PC-3 (cell line): ENCODE measurements around the gene SH3BP5L.

Source experiments
- EZH2 ChIP-seq: fragments of 300-600 bp; sonication (generic); IDR thresholded peaks from one replicate; pipeline ENCODE4 v1.6.1; 2017; ENCODE audit warnings: antibody characterized with exemption, mild to moderate bottlenecking, low read length; ENCODE audit not compliant: unreplicated experiment
- EZH2phosphoT487 ChIP-seq: fragments of 300-600 bp; sonication (generic); IDR thresholded peaks from 2 replicates; pipeline ENCODE4 v1.6.1; 2018; ENCODE audit warnings: mild to moderate bottlenecking, antibody characterized with exemption, low read length, borderline replicate concordance
- TF ChIP-seq, protein P1 (sequence below): fragments of 300-600 bp; sonication (generic); conservative IDR thresholded peaks from 2 replicates; pipeline ENCODE4 v1.5.1; 2017; ENCODE audit warnings: antibody characterized with exemption, low read depth, mild to moderate bottlenecking, low read length

DNA sequence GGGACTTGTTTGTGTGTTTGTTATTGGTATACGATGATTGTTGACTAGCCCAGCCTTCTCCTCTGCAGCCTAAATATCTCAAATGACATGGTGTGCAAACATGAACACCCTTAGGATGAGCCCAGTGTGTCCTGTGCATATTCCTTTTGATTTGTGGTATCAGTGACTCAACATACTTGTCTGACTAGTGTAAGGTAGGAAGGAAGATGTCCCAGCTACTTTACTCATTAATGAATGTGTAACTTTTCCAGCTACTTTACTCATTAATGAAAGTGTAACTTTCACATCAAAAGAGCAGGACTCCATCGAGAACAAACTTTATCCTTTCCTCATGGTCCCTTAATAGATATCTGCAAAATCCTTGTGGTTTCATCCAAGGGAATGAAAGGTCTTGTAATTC lies 35.9 kb upstream of the SH3BP5L start:
- TF ChIP-seq EZH2: no peak
- TF ChIP-seq, protein P1, sequence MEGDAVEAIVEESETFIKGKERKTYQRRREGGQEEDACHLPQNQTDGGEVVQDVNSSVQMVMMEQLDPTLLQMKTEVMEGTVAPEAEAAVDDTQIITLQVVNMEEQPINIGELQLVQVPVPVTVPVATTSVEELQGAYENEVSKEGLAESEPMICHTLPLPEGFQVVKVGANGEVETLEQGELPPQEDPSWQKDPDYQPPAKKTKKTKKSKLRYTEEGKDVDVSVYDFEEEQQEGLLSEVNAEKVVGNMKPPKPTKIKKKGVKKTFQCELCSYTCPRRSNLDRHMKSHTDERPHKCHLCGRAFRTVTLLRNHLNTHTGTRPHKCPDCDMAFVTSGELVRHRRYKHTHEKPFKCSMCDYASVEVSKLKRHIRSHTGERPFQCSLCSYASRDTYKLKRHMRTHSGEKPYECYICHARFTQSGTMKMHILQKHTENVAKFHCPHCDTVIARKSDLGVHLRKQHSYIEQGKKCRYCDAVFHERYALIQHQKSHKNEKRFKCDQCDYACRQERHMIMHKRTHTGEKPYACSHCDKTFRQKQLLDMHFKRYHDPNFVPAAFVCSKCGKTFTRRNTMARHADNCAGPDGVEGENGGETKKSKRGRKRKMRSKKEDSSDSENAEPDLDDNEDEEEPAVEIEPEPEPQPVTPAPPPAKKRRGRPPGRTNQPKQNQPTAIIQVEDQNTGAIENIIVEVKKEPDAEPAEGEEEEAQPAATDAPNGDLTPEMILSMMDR: no peak
- TF ChIP-seq EZH2phosphoT487: no peak
